T-cell (primary cell): ENCODE results near the gene R3HDM2. TPM values are rescaled to one million over a fixed set of nuclear protein-coding genes. Genes with fewer than 3 reads are reported as not detected.
A peak's percentile ranks its signal among the peaks of the same experiment; 100 is the strongest.

Experiments used
- ATAC-seq, 4 experiments: fragments of 200-7000 bp in 3 of 4; fragments of 150-1000 bp in 1 of 4; cut with Tn5 transposase; replicated peaks in 1 of 4; 1 replicate in 3 of 4; 2 replicates in 1 of 4; pipeline ENCODE4 v1.10.0; 2021; ENCODE audit warnings: moderate library complexity in 3 of 4, mild to moderate bottlenecking in 2 of 4, moderate number of reproducible peaks in 1 of 4
- CTCF ChIA-PET, 2 donors: fragments of 300-600 bp; sonication (Branson Sonifier 250); formaldehyde crosslinking; loops; one replicate each; lab custom pipeline; 2022; ENCODE audit warnings: antibody characterized with exemption in 2 of 2; lab: Charles Lee
- POLR2A ChIA-PET, 2 donors: fragments of 300-600 bp; sonication (Branson Sonifier 250); formaldehyde crosslinking; loops; one replicate each; lab custom pipeline; 2022; ENCODE audit warnings: antibody characterized with exemption in 2 of 2; lab: Charles Lee
- DNase-seq, 35 experiments: peaks; one replicate each; pipeline versions ENCODE4 v3.0.0 to v3.0.0-alpha.2; 2013 to 2023
- H3K27ac ChIP-seq: one replicate; pipeline ENCODE4 v1.5.1; 2013; ENCODE audit warnings: low read length
- H3K27me3 ChIP-seq, 2 experiments: replicated peaks in 1 of 2; 1 replicate in 1 of 2; 2 replicates in 1 of 2; pipeline versions ENCODE4 v1.6.1 to v1.7.0; 2013; ENCODE audit warnings: low read length in 1 of 2, mixed read lengths in 1 of 2; ENCODE audit not compliant: control insufficient read depth in 2 of 2, insufficient read depth in 2 of 2; ENCODE audit errors: extremely low read depth in 1 of 2
- H3K36me3 ChIP-seq, 2 donors: 1 replicate in 1 of 2; 2 replicates in 1 of 2; pipeline versions ENCODE4 v1.6.1 to v1.7.0; 2013; ENCODE audit warnings: low read length in 1 of 2; ENCODE audit not compliant: control insufficient read depth in 2 of 2, insufficient read depth in 1 of 2; ENCODE audit errors: extremely low read depth in 1 of 2
- H3K4me1 ChIP-seq, 2 experiments: 1 replicate in 1 of 2; 2 replicates in 1 of 2; pipeline versions ENCODE4 v1.6.1 to v1.7.0; 2013; ENCODE audit warnings: low read length in 2 of 2, mixed read lengths in 1 of 2; ENCODE audit not compliant: insufficient read depth in 2 of 2, control insufficient read depth in 1 of 2; ENCODE audit errors: extremely low read depth in 1 of 2
- H3K4me3 ChIP-seq, 2 donors: 1 replicate in 1 of 2; 2 replicates in 1 of 2; pipeline versions ENCODE4 v1.5.1 to v1.7.0; 2013; ENCODE audit warnings: mild to moderate bottlenecking in 2 of 2, low read length in 1 of 2, moderate library complexity in 1 of 2; ENCODE audit not compliant: control insufficient read depth in 1 of 2; ENCODE audit errors: extremely low read depth in 1 of 2
- H3K9me3 ChIP-seq: 2 replicates; pipeline ENCODE4 v1.7.0; 2013
- H3K27ac Mint-ChIP-seq, 2 donors: one replicate each; pipeline ENCODE4 v1.8.0; 2020 to 2021; ENCODE audit warnings: mild to moderate bottlenecking in 2 of 2, mixed read lengths in 2 of 2
- H3K27me3 Mint-ChIP-seq, 2 donors: one replicate each; pipeline ENCODE4 v1.8.0; 2021 to 2022; ENCODE audit warnings: mixed read lengths in 2 of 2
- H3K36me3 Mint-ChIP-seq: one replicate; pipeline ENCODE4 v1.8.0; 2021; ENCODE audit warnings: mixed read lengths
- H3K4me1 Mint-ChIP-seq, 3 donors: one replicate each; pipeline ENCODE4 v1.8.0; 2020 to 2022; ENCODE audit warnings: mixed read lengths in 3 of 3, mild to moderate bottlenecking in 1 of 3
- H3K4me3 Mint-ChIP-seq, 3 donors: one replicate each; pipeline ENCODE4 v1.8.0; 2020 to 2022; ENCODE audit warnings: mild to moderate bottlenecking in 3 of 3, mixed read lengths in 3 of 3, moderate library complexity in 3 of 3
- H3K9me3 Mint-ChIP-seq, 3 donors: one replicate each; pipeline ENCODE4 v1.8.0; 2020 to 2022; ENCODE audit warnings: mixed read lengths in 3 of 3
- WGBS: methylation state at CpG from one replicate; pipeline ENCODE4 v1.1.5; 2013; ENCODE audit warnings: missing lambda C conversion rate; ENCODE audit not compliant: insufficient coverage; 5-methylcytosine and 5-hydroxymethylcytosine counted together
- total RNA-seq, 35 experiments: library from RNA in 6 of 35; stranded (reverse) in 6 of 35; fragments of 120-200 nt in 1 of 35; gene quantifications; one replicate each; pipeline versions ENCODE4 v1.2.1 to v1.2.4 and lab custom pipeline; 2013 to 2026

R3HDM2 gene
- total RNA-seq, 5 donors from 2014 or later (not counting 1 experiment from before 2014, with no cell fraction given), result 88.3 to 122 (median 94.7) TPM

DNA sequence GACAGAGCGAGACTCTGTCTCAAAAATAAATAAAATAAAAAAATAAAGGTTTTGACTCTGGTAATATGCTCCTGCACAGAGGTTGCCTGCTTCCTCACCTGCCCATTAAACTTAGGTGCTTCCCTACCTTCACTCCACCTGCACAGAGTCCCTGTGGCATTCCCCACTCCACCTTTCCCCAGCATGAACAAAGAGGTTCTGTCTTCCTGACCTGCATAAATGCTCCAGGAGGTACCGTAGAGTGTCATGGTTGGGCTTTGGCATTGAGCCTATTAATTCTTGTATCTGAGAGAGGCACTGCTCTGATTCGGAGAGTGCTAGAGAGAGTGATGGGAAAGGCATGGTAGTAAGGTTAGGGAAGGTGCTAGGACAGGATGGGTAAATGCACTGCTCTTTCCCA, 42.5 kb upstream of the R3HDM2 start:
- peaks cover 8 to 78% of the 10 kb centered on the region in 2 experiments for H3K4me1 ChIP-seq
- Mint-ChIP-seq H3K4me3 (peak overlapping the region in 1 of 3 donors; percentile 79), H3K36me3 (peaks cover 48% of the 10 kb centered on the region)

DNA sequence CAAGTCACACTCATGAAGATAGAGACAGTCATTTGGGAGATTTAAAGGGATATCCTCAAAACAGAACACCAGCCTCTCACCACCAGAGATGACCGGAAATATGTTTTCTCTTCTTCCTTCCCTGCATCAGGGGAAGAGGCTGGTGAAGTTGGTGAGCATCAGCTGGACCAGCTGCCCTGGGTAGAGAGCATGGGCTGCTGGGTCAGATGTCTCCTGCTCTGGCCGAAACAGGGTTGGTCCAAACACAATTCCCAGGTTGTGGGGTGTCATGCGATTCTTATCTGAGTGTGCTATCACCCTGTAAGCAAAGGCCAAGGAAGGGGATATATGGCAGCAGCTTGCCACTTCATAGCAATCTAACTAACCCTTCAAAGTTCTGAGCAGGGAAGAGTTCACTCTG, 41.5 kb upstream of the R3HDM2 start:
- Mint-ChIP-seq H3K4me1 (peaks cover 40 to 65% (median 57%) of the 10 kb centered on the region in 3 donors), H3K9me3 (no peaks in the 10 kb centered on the region), H3K4me3 (no peak overlapping the region), H3K27me3 (no peaks in the 10 kb centered on the region), H3K27ac (peak overlapping the region; percentile 66 to 89), H3K36me3 (peaks cover 58% of the 10 kb centered on the region)
- ChIA-PET CTCF (interaction anchor here in 1 of 2 donors (1.3 kb wide), 1 partner anchor 14 kb away, joined by 6 read pairs; no protein-coding TSS in a partner anchor), POLR2A (interaction anchor here in 1 of 2 donors (0.8 kb wide), 1 partner anchor 45 kb away, joined by 3 read pairs; no protein-coding TSS in a partner anchor)
- Histone ChIP-seq H3K27ac (no peak overlapping the region), H3K36me3 (peaks cover 24 to 71% of the 10 kb centered on the region in 2 donors), H3K9me3 (no peaks in the 10 kb centered on the region), H3K4me1 (peaks cover 3 to 68% of the 10 kb centered on the region in 2 experiments), H3K4me3 (no peak overlapping the region), H3K27me3 (no peaks in the 10 kb centered on the region)
- DNase-seq (no peak), ATAC-seq (no peak)
- no CpG with 5 or more reads among the region's 3 CpGs for WGBS

More for the DNA sequence above, 42.5 kb upstream of the R3HDM2 start:
- Mint-ChIP-seq H3K27me3 (no peaks in the 10 kb centered on the region), H3K4me1 (peaks cover 46 to 75% (median 64%) of the 10 kb centered on the region in 3 donors), H3K9me3 (no peaks in the 10 kb centered on the region), H3K27ac (peak overlapping the region; percentile 64 to 89)
- POLR2A ChIA-PET, result interaction anchor here in 1 of 2 donors (0.6 kb wide), 1 partner anchor 250 kb away, joined by 3 read pairs; no protein-coding TSS in a partner anchor
- Histone ChIP-seq H3K36me3 (peaks cover 24 to 66% of the 10 kb centered on the region in 2 donors), H3K27ac (no peak overlapping the region), H3K27me3 (no peaks in the 10 kb centered on the region), H3K4me3 (no peak overlapping the region), H3K9me3 (no peaks in the 10 kb centered on the region)
- CTCF ChIA-PET, result no interaction called here
- WGBS, result 100% methylated on average over 1 of the region's 3 CpGs
- ATAC-seq (no peak), DNase-seq (no peak)

DNA sequence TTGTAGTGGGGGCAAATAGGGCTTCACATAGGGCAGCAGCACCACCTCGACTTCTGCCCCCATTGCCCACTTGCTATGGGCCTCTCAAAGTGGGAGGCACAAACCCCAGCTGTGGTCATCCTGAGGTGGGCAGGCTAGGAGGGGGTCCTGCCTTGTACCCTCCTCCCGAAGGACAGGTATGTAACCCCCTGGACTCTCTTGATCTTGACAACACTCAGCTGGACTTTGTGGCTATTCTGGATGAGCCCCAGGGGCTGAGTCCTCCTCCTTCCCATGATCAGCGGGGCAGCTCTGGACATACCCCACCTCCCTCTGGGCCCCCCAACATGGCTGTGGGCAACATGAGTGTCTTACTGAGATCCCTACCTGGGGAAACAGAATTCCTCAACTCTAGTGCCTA, 40.8 kb upstream of the R3HDM2 start:
- Histone ChIP-seq H3K4me3 (no peak overlapping the region), H3K4me1 (peaks cover 3 to 62% of the 10 kb centered on the region in 2 experiments), H3K36me3 (peaks cover 24 to 71% of the 10 kb centered on the region in 2 donors), H3K27ac (no peak overlapping the region), H3K27me3 (no peaks in the 10 kb centered on the region), H3K9me3 (no peaks in the 10 kb centered on the region)
- Mint-ChIP-seq H3K4me3 (no peak overlapping the region), H3K9me3 (no peaks in the 10 kb centered on the region), H3K36me3 (peaks cover 60% of the 10 kb centered on the region), H3K4me1 (peaks cover 43 to 57% (median 50%) of the 10 kb centered on the region in 3 donors), H3K27ac (peak overlapping the region; percentile 66 to 89), H3K27me3 (no peaks in the 10 kb centered on the region)
- POLR2A ChIA-PET, result interaction anchor here in 1 of 2 donors (0.6 to 0.8 kb wide), 2 partner anchors 22 to 46 kb away, joined by 3 read pairs; no protein-coding TSS in a partner anchor
- CTCF ChIA-PET, result interaction anchor here in 1 of 2 donors (1.3 kb wide), 1 partner anchor 13 kb away, joined by 6 read pairs; no protein-coding TSS in a partner anchor
- ATAC-seq (no peak), DNase-seq (no peak)
- WGBS, result 100% methylated on average over 2 of the region's 3 CpGs

DNA sequence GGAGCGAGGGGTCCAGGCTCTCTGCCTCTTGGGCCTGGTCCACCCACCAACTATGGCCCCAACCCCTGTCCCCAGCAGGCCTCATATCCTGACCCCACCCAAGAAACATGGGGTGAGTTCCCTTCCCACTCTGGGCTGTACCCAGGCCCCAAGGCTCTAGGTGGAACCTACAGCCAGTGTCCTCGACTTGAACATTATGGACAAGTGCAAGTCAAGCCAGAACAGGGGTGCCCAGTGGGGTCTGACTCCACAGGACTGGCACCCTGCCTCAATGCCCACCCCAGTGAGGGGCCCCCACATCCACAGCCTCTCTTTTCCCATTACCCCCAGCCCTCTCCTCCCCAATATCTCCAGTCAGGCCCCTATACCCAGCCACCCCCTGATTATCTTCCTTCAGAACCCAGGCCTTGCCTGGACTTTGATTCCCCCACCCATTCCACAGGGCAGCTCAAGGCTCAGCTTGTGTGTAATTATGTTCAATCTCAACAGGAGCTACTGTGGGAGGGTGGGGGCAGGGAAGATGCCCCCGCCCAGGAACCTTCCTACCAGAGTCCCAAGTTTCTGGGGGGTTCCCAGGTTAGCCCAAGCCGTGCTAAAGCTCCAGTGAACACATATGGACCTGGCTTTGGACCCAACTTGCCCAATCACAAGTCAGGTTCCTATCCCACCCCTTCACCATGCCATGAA, 40.3 kb upstream of the R3HDM2 start:
- DNase-seq (no peak), ATAC-seq (no peak)
- H3K4me1 ChIP-seq, result peaks cover 3 to 57% of the 10 kb centered on the region in 2 experiments
- no peak overlapping the region for H3K27ac ChIP-seq
- peaks cover 24 to 71% of the 10 kb centered on the region in 2 donors for H3K36me3 ChIP-seq
- Mint-ChIP-seq H3K9me3 (no peaks in the 10 kb centered on the region), H3K27ac (peak overlapping the region in 1 of 2 donors; percentile 61), H3K36me3 (peaks cover 57% of the 10 kb centered on the region), H3K4me3 (no peak overlapping the region), H3K27me3 (no peaks in the 10 kb centered on the region), H3K4me1 (peaks cover 41 to 52% (median 45%) of the 10 kb centered on the region in 3 donors)
- H3K27me3 ChIP-seq, result no peaks in the 10 kb centered on the region
- 93% methylated on average over 2 of the region's 4 CpGs for WGBS
- no peaks in the 10 kb centered on the region for H3K9me3 ChIP-seq
- H3K4me3 ChIP-seq, result no peak overlapping the region
- POLR2A ChIA-PET, result interaction anchor here in 1 of 2 donors (0.5 to 0.6 kb wide), 2 partner anchors 22 to 361 kb away, joined by 3 read pairs; no protein-coding TSS in a partner anchor
- CTCF ChIA-PET, result interaction anchor here (0.5 to 1.3 kb wide), 2 partner anchors 12 to 112 kb away, joined by 3 to 6 read pairs; no protein-coding TSS in a partner anchor

DNA sequence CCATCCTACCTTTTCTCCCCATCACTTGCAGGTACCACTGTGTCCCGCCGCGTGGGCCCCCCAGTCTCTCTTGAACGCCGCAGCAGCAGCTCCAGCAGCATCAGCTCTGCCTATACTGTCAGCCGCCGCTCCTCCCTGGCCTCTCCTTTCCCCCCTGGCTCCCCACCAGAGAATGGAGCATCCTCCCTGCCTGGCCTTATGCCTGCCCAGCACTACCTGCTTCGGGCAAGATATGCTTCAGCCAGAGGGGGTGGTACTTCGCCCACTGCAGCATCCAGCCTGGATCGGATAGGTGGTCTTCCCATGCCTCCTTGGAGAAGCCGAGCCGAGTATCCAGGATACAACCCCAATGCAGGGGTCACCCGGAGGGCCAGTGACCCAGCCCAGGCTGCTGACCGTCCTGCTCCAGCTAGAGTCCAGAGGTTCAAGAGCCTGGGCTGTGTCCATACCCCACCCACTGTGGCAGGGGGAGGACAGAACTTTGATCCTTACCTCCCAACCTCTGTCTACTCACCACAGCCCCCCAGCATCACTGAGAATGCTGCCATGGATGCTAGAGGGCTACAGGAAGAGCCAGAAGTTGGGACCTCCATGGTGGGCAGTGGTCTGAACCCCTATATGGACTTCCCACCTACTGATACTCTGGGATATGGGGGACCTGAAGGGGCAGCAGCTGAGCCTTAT, 39.6 kb upstream of the R3HDM2 start:
- Histone ChIP-seq H3K36me3 (peaks cover 21 to 67% of the 10 kb centered on the region in 2 donors), H3K4me3 (no peak overlapping the region), H3K9me3 (no peaks in the 10 kb centered on the region), H3K27me3 (no peaks in the 10 kb centered on the region), H3K4me1 (peaks cover 3 to 50% of the 10 kb centered on the region in 2 experiments), H3K27ac (no peak overlapping the region)
- ATAC-seq, result no peak
- Mint-ChIP-seq H3K4me1 (peaks cover 41 to 57% (median 46%) of the 10 kb centered on the region in 3 donors), H3K4me3 (no peak overlapping the region), H3K27me3 (no peaks in the 10 kb centered on the region), H3K9me3 (no peaks in the 10 kb centered on the region), H3K27ac (peak overlapping the region in 1 of 2 donors; percentile 61), H3K36me3 (peaks cover 56% of the 10 kb centered on the region)
- CTCF ChIA-PET, result no interaction called here
- WGBS, result 98% methylated on average over 10 of the region's 14 CpGs
- POLR2A ChIA-PET, result no interaction called here
- DNase-seq, result no peak
